Measurements from ENCODE around the gene PRKCA.

PRKCA gene

GRCh38 chr17:66364990-66365490, 62.6 kb downstream of the PRKCA start:
- Histone ChIP-seq H3K4me3 (ENCODE audit: low read length) (no peak overlapping the region), H3K36me3 (ENCODE audit: control insufficient read depth, insufficient read depth, low read length) (no peaks in the 10 kb centered on the region), H3K9me3 (ENCODE audit: control insufficient read depth, low read length) (no peaks in the 10 kb centered on the region), H3K4me1 (ENCODE audit: control insufficient read depth, insufficient read depth, low read length) (peaks cover 23% of the 10 kb centered on the region), H3K27me3 (ENCODE audit: control insufficient read depth, insufficient read depth, low read length) (no peaks in the 10 kb centered on the region), H3K9ac (ENCODE audit: low read length) (no peak overlapping the region)

- Histone ChIP-seq H3K4me1 (ENCODE audit: control insufficient read depth, insufficient read depth, low read length) (peaks cover 23% of the 10 kb centered on the region), H3K9ac (ENCODE audit: low read length) (no peak overlapping the region), H3K4me3 (ENCODE audit: low read length) (no peak overlapping the region), H3K9me3 (ENCODE audit: control insufficient read depth, low read length) (no peaks in the 10 kb centered on the region), H3K36me3 (ENCODE audit: control insufficient read depth, insufficient read depth, low read length) (no peaks in the 10 kb centered on the region), H3K27me3 (ENCODE audit: control insufficient read depth, insufficient read depth, low read length) (no peaks in the 10 kb centered on the region)
Observed at GRCh38 chr17:66365903-66366302, 63.5 kb downstream of the PRKCA start.

GRCh38 chr17:66367107-66367506, 64.7 kb downstream of the PRKCA start:
- H3K4me3 ChIP-seq (ENCODE audit: low read length), result no peak overlapping the region
- H3K9me3 ChIP-seq (ENCODE audit: control insufficient read depth, low read length), result no peaks in the 10 kb centered on the region
- no peaks in the 10 kb centered on the region for H3K36me3 ChIP-seq (ENCODE audit: control insufficient read depth, insufficient read depth, low read length)
- H3K27me3 ChIP-seq (ENCODE audit: control insufficient read depth, insufficient read depth, low read length), result no peaks in the 10 kb centered on the region
- H3K4me1 ChIP-seq (ENCODE audit: control insufficient read depth, insufficient read depth, low read length), result peaks cover 23% of the 10 kb centered on the region
- no peak overlapping the region for H3K9ac ChIP-seq (ENCODE audit: low read length)

GRCh38 chr17:66369830-66370229, 67.4 kb downstream of the PRKCA start:
- Histone ChIP-seq H3K4me3 (ENCODE audit: low read length) (no peak overlapping the region), H3K4me1 (ENCODE audit: control insufficient read depth, insufficient read depth, low read length) (peaks cover 32% of the 10 kb centered on the region), H3K9me3 (ENCODE audit: control insufficient read depth, low read length) (no peaks in the 10 kb centered on the region), H3K9ac (ENCODE audit: low read length) (no peak overlapping the region), H3K36me3 (ENCODE audit: control insufficient read depth, insufficient read depth, low read length) (no peaks in the 10 kb centered on the region), H3K27me3 (ENCODE audit: control insufficient read depth, insufficient read depth, low read length) (no peaks in the 10 kb centered on the region)

GRCh38 chr17:66371561-66371960, 69.1 kb downstream of the PRKCA start:
- Histone ChIP-seq H3K9ac (ENCODE audit: low read length) (no peak overlapping the region), H3K4me3 (ENCODE audit: low read length) (no peak overlapping the region), H3K4me1 (ENCODE audit: control insufficient read depth, insufficient read depth, low read length) (peaks cover 32% of the 10 kb centered on the region), H3K27me3 (ENCODE audit: control insufficient read depth, insufficient read depth, low read length) (no peaks in the 10 kb centered on the region), H3K36me3 (ENCODE audit: control insufficient read depth, insufficient read depth, low read length) (no peaks in the 10 kb centered on the region), H3K9me3 (ENCODE audit: control insufficient read depth, low read length) (no peaks in the 10 kb centered on the region)

GRCh38 chr17:66372182-66372581, 69.8 kb downstream of the PRKCA start:
- peaks cover 34% of the 10 kb centered on the region for H3K4me1 ChIP-seq (ENCODE audit: control insufficient read depth, insufficient read depth, low read length)
- no peaks in the 10 kb centered on the region for H3K36me3 ChIP-seq (ENCODE audit: control insufficient read depth, insufficient read depth, low read length)
- no peak overlapping the region for H3K4me3 ChIP-seq (ENCODE audit: low read length)
- no peaks in the 10 kb centered on the region for H3K27me3 ChIP-seq (ENCODE audit: control insufficient read depth, insufficient read depth, low read length)
- H3K9me3 ChIP-seq (ENCODE audit: control insufficient read depth, low read length), result no peaks in the 10 kb centered on the region
- H3K9ac ChIP-seq (ENCODE audit: low read length), result no peak overlapping the region

GRCh38 chr17:66373079-66373478, 70.7 kb downstream of the PRKCA start:
- no peak overlapping the region for H3K4me3 ChIP-seq (ENCODE audit: low read length)
- no peak overlapping the region for H3K9ac ChIP-seq (ENCODE audit: low read length)
- H3K4me1 ChIP-seq (ENCODE audit: control insufficient read depth, insufficient read depth, low read length), result peaks cover 34% of the 10 kb centered on the region
- no peaks in the 10 kb centered on the region for H3K36me3 ChIP-seq (ENCODE audit: control insufficient read depth, insufficient read depth, low read length)
- no peaks in the 10 kb centered on the region for H3K27me3 ChIP-seq (ENCODE audit: control insufficient read depth, insufficient read depth, low read length)
- no peaks in the 10 kb centered on the region for H3K9me3 ChIP-seq (ENCODE audit: control insufficient read depth, low read length)

- no peak overlapping the region for H3K4me3 ChIP-seq (ENCODE audit: low read length)
- no peaks in the 10 kb centered on the region for H3K9me3 ChIP-seq (ENCODE audit: control insufficient read depth, low read length)
- no peaks in the 10 kb centered on the region for H3K36me3 ChIP-seq (ENCODE audit: control insufficient read depth, insufficient read depth, low read length)
- H3K27me3 ChIP-seq (ENCODE audit: control insufficient read depth, insufficient read depth, low read length), result no peaks in the 10 kb centered on the region
- H3K9ac ChIP-seq (ENCODE audit: low read length), result no peak overlapping the region
- peaks cover 34% of the 10 kb centered on the region for H3K4me1 ChIP-seq (ENCODE audit: control insufficient read depth, insufficient read depth, low read length)
Observed at GRCh38 chr17:66373944-66374817, 71.8 kb downstream of the PRKCA start.

- Histone ChIP-seq H3K36me3 (ENCODE audit: control insufficient read depth, insufficient read depth, low read length) (no peaks in the 10 kb centered on the region), H3K9ac (ENCODE audit: low read length) (no peak overlapping the region), H3K27me3 (ENCODE audit: control insufficient read depth, insufficient read depth, low read length) (no peaks in the 10 kb centered on the region), H3K4me1 (ENCODE audit: control insufficient read depth, insufficient read depth, low read length) (peaks cover 28% of the 10 kb centered on the region), H3K4me3 (ENCODE audit: low read length) (no peak overlapping the region), H3K9me3 (ENCODE audit: control insufficient read depth, low read length) (no peaks in the 10 kb centered on the region)
Observed at GRCh38 chr17:66375121-66375520, 72.7 kb downstream of the PRKCA start.

GRCh38 chr17:66378296-66378695, 75.9 kb downstream of the PRKCA start:
- no peaks in the 10 kb centered on the region for H3K9me3 ChIP-seq (ENCODE audit: control insufficient read depth, low read length)
- peaks cover 28% of the 10 kb centered on the region for H3K4me1 ChIP-seq (ENCODE audit: control insufficient read depth, insufficient read depth, low read length)
- H3K27me3 ChIP-seq (ENCODE audit: control insufficient read depth, insufficient read depth, low read length), result no peaks in the 10 kb centered on the region
- H3K36me3 ChIP-seq (ENCODE audit: control insufficient read depth, insufficient read depth, low read length), result no peaks in the 10 kb centered on the region
- no peak overlapping the region for H3K4me3 ChIP-seq (ENCODE audit: low read length)
- no peak overlapping the region for H3K9ac ChIP-seq (ENCODE audit: low read length)

GRCh38 chr17:66379544-66379943, 77.1 kb downstream of the PRKCA start:
- H3K4me1 ChIP-seq (ENCODE audit: control insufficient read depth, insufficient read depth, low read length), result peaks cover 21% of the 10 kb centered on the region
- H3K36me3 ChIP-seq (ENCODE audit: control insufficient read depth, insufficient read depth, low read length), result no peaks in the 10 kb centered on the region
- H3K27me3 ChIP-seq (ENCODE audit: control insufficient read depth, insufficient read depth, low read length), result no peaks in the 10 kb centered on the region
- no peak overlapping the region for H3K4me3 ChIP-seq (ENCODE audit: low read length)
- no peak overlapping the region for H3K9ac ChIP-seq (ENCODE audit: low read length)
- no peaks in the 10 kb centered on the region for H3K9me3 ChIP-seq (ENCODE audit: control insufficient read depth, low read length)

- H3K36me3 ChIP-seq (ENCODE audit: control insufficient read depth, insufficient read depth, low read length), result no peaks in the 10 kb centered on the region
- no peaks in the 10 kb centered on the region for H3K27me3 ChIP-seq (ENCODE audit: control insufficient read depth, insufficient read depth, low read length)
- no peak overlapping the region for H3K4me3 ChIP-seq (ENCODE audit: low read length)
Observed at GRCh38 chr17:66379996-66380395, 77.6 kb downstream of the PRKCA start.

More at GRCh38 chr17:66379996-66380395, 77.6 kb downstream of the PRKCA start:
- H3K9me3 ChIP-seq (ENCODE audit: control insufficient read depth, low read length), result no peaks in the 10 kb centered on the region
- no peak overlapping the region for H3K9ac ChIP-seq (ENCODE audit: low read length)
- H3K4me1 ChIP-seq (ENCODE audit: control insufficient read depth, insufficient read depth, low read length), result peaks cover 17% of the 10 kb centered on the region

Measured in mucosa of stomach (tissue), 1 donor.